Sigmoid colon (tissue), 4 donors: ENCODE measurements around the gene GLIPR2.

ENCODE experiments used
- EP300 ChIP-seq, 4 donors: sonication (generic); formaldehyde crosslinking; IDR thresholded peaks; one replicate each; pipeline ENCODE4 v1.6.1; 2017; ENCODE audit warnings: antibody characterized with exemption in 4 of 4
- POLR2A ChIP-seq, 2 donors: fragments of 450-650 bp; IDR thresholded peaks; one replicate each; pipeline ENCODE4 v1.6.1; 2016; ENCODE audit warnings: antibody characterized with exemption in 2 of 2, mild to moderate bottlenecking in 2 of 2, moderate library complexity in 2 of 2
- POLR2AphosphoS5 ChIP-seq, 4 donors: sonication (generic); formaldehyde crosslinking; IDR thresholded peaks; one replicate each; pipeline ENCODE4 v1.6.1; 2017; ENCODE audit warnings: antibody characterized with exemption in 4 of 4
- TF ChIP-seq, protein P1 (sequence below), 4 experiments: fragments of 450-650 bp in 3 of 4; fragments of 200-600 bp in 1 of 4; IDR thresholded peaks; one replicate each; pipeline ENCODE4 v1.5.1; 2016 to 2019; ENCODE audit warnings: antibody characterized with exemption in 4 of 4, mild to moderate bottlenecking in 3 of 4, moderate library complexity in 2 of 4

DNA sequence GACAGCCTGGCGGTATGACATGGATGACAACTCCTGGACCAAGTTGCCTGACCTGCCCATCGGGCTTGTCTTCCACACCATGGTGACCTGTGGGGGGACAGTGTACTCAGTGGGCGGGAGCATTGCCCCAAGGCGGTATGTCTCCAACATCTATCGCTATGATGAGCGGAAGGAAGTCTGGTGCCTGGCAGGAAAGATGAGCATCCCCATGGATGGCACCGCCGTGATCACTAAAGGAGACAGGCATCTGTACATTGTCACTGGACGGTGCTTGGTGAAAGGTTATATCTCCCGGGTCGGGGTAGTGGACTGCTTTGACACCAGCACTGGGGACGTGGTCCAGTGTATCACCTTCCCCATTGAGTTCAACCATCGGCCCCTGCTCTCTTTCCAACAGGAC lies 34.0 kb downstream of the GLIPR2 start:
- TF ChIP-seq, protein P1, sequence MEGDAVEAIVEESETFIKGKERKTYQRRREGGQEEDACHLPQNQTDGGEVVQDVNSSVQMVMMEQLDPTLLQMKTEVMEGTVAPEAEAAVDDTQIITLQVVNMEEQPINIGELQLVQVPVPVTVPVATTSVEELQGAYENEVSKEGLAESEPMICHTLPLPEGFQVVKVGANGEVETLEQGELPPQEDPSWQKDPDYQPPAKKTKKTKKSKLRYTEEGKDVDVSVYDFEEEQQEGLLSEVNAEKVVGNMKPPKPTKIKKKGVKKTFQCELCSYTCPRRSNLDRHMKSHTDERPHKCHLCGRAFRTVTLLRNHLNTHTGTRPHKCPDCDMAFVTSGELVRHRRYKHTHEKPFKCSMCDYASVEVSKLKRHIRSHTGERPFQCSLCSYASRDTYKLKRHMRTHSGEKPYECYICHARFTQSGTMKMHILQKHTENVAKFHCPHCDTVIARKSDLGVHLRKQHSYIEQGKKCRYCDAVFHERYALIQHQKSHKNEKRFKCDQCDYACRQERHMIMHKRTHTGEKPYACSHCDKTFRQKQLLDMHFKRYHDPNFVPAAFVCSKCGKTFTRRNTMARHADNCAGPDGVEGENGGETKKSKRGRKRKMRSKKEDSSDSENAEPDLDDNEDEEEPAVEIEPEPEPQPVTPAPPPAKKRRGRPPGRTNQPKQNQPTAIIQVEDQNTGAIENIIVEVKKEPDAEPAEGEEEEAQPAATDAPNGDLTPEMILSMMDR (IDR thresholded peaks at IDR 0.05), result no peak
- no peak for TF ChIP-seq POLR2A (IDR thresholded peaks at IDR 0.05)
- no peak for TF ChIP-seq POLR2AphosphoS5 (IDR thresholded peaks at IDR 0.05)
- no peak for TF ChIP-seq EP300 (IDR thresholded peaks at IDR 0.05)
